Measurements from ENCODE around the gene ZNF534.
"Not testable (repeated sequence)": the region's sequence is repeated elsewhere in the genome, so short reads cannot be mapped to it uniquely, and the experiment has no call there.

The ZNF534 gene

GRCh38 chr19:52500474-52500873, 71.5 kb downstream of the ZNF534 start:
- FAIRE-seq: not testable (repeated sequence)

DNA sequence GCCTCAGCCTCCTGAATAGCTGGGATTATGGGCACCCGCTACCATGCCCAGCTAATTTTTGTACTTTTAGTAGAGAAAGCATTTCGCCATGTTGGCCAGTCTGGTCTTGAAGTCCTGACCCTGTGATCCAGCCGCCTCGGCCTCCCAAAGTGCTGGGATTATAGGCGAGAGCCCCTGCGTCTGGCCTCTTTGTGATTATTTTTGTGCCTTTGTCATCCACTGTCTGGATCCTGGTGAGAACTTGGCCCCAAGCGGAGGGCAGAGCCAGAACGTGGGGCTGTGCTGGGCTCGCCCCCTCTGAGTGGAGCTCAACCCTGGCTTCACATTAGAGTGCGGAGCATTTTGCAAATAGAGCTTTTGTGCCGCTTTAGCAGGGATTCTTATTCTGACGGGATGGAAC, 72.0 kb downstream of the ZNF534 start:
- not testable (repeated sequence) for FAIRE-seq
